Measurements from ENCODE around the gene SNRNP200. TPM values are rescaled to one million over a fixed set of nuclear protein-coding genes. Genes with fewer than 3 reads are reported as not detected.
A peak's percentile ranks its signal among the peaks of the same experiment; 100 is the strongest.

The SNRNP200 gene
- total and polyA plus RNA-seq, 2 experiments from 2014 or later, result 85.3 to 96.4 TPM

DNA sequence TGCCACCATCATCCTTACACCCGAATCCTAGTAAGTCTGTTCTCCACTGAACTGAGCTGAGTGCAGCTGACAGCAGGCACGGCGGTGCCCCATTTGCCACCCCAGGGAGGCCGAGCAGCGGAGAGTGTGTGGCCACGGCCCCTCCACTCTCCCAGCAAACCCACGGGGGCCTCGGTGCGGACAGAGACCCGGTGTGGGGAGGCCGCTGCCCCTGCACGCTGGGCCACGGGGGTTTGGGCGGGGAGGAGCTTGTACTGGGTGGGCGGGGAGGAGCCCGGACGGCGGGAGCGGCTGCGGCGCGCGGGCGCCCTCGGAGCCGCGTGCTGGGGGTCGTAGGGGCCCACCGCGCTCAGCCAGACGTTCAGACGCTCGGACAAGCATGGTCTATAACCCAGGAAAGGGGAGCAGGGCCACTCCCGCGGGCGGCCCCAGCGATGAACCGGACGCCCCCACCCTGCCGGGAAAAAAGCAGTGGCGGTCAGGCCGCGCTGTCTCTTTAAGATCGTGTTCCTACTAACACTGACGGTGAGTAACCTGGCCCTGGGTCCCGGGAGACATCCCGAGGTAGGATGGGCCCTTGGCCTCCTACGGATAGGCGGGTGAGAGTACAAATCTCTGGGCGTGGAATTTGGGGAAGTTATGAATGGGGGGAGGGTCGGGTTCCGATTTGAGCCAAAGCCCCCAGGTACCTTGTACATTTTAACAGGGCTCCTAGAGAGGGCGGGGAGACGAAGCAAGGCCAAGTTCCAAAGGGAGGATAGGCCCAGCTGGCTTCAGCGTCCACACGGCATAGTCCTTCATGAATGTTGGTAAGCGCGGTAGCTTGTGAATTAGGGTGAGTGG, 19.9 kb upstream of the SNRNP200 start, which contains the start of gene ITPRIPL1:
ITPRIPL1 (plus strand) TSS at position 277 of the 843 bp plus-strand sequence; CDS start at position 800, 523 bp downstream.
- Histone ChIP-seq H3K27ac (no peak within 1 kb of the TSS), H3K27me3 (peaks cover 61% of the 10 kb centered on the region), H3K9me3 (ENCODE audit: low read depth) (no peaks in the 10 kb centered on the region), H3K4me3 (peak within 1 kb of the TSS; percentile 36), H3K36me3 (no peaks in the 10 kb centered on the region), H3K4me1 (ENCODE audit: low read depth) (no peaks in the 10 kb centered on the region)
- peak in 1 of 2 donors; percentile 35 for DNase-seq (ENCODE audit: low read depth in 1 of 2, low spot score in 1 of 2)
- TF ChIP-seq, protein P1, sequence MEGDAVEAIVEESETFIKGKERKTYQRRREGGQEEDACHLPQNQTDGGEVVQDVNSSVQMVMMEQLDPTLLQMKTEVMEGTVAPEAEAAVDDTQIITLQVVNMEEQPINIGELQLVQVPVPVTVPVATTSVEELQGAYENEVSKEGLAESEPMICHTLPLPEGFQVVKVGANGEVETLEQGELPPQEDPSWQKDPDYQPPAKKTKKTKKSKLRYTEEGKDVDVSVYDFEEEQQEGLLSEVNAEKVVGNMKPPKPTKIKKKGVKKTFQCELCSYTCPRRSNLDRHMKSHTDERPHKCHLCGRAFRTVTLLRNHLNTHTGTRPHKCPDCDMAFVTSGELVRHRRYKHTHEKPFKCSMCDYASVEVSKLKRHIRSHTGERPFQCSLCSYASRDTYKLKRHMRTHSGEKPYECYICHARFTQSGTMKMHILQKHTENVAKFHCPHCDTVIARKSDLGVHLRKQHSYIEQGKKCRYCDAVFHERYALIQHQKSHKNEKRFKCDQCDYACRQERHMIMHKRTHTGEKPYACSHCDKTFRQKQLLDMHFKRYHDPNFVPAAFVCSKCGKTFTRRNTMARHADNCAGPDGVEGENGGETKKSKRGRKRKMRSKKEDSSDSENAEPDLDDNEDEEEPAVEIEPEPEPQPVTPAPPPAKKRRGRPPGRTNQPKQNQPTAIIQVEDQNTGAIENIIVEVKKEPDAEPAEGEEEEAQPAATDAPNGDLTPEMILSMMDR (IDR thresholded peaks at IDR 0.05; ENCODE audit: low read depth, low read length), result no peak

DNA sequence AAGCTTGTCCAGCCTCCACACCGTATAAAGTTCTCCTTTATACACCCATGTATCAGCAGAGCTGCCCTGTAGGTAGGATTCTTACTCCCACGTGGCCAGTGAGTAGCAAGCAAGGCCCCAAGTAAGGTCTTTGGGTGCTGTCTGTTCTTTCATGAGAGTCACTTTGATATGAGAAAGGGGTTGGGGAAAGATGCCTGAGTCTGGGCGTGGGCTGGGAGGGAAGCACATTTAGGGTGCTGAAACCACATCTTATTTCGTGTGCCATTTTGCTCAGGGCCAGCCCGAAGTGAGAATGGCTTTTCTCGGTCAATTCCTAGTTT, 19.3 kb upstream of the SNRNP200 start:
- H3K4me1 ChIP-seq (ENCODE audit: low read depth), result no peaks in the 10 kb centered on the region
- TF ChIP-seq, protein P1 (IDR thresholded peaks at IDR 0.05; ENCODE audit: low read depth, low read length), result no peak
- H3K9me3 ChIP-seq (ENCODE audit: low read depth), result no peaks in the 10 kb centered on the region
- H3K27me3 ChIP-seq, result peaks cover 67% of the 10 kb centered on the region
- peak overlapping the region; percentile 36 for H3K4me3 ChIP-seq
- DNase-seq (ENCODE audit: low read depth in 1 of 2, low spot score in 1 of 2), result no peak
- H3K27ac ChIP-seq, result no peak overlapping the region
- no peaks in the 10 kb centered on the region for H3K36me3 ChIP-seq

DNA sequence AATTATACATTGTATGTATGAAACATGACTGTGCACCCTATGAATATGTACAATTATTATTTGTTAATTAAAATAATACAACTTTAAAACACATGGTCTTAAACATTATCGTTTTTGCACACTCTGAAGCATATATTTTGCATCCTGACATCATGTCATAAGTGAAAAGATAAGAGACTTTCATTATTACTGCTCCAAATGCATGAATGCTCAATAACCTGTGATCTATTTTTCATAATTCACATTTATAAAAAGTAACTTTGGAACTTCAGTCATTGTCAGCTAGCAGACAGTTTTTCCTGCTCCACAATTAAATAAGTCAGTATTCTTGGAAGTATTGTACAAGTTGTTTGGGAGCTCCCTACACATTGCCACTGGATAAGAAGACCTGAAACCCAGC, 18.5 kb upstream of the SNRNP200 start:
- H3K27me3 ChIP-seq, result peaks cover 75% of the 10 kb centered on the region
- TF ChIP-seq, protein P1 (IDR thresholded peaks at IDR 0.05; ENCODE audit: low read depth, low read length), result no peak
- no peak overlapping the region for H3K27ac ChIP-seq
- no peaks in the 10 kb centered on the region for H3K9me3 ChIP-seq (ENCODE audit: low read depth)
- no peaks in the 10 kb centered on the region for H3K4me1 ChIP-seq (ENCODE audit: low read depth)
- no peaks in the 10 kb centered on the region for H3K36me3 ChIP-seq
- no peak overlapping the region for H3K4me3 ChIP-seq
- no peak for DNase-seq (ENCODE audit: low read depth in 1 of 2, low spot score in 1 of 2)

DNA sequence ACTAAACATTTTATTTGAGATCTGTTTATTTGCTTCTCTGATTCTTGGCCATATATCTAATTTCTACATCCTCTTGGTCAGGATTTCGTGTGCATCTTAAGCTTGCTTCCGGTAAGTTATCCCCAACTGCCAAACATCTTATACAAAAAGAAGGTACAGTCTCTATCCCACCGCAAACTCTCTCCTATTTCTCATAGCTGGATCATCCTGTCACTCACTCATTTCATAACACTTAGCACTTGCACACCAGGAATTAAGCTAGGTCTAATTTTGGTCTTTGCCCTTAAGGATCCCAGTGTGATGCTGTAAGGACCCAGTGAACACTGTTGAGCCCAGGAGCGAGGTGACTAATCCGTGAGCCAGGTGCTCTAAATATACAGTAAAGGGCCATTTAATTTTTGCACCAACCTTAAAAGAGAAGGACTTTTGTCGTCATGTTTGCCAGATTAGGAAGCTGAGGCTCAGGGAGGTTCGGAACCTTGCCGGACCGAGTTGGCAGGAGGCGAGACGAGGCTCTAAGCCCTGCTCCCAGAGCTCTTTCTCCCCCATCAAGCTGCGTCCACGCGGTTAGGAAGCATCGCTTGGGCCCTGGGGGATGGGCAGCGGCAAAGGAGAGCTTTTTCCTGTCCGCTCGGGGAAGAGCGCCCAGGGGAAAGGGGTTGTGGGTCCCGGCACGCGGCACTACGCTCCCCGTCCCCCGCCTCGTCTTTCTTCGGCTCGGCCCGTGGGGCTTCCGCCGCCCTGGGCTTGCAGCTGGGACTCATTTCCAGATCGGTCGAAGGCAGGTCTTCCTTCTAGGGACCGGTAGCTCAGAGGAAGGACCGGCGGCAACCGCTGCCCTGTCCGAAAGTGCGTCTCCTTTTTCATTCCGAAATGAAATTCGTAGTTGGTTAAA, 15.6 kb upstream of the SNRNP200 start:
- Histone ChIP-seq H3K27ac (no peak overlapping the region), H3K4me3 (peak overlapping the region; percentile 40), H3K27me3 (peaks cover 97% of the 10 kb centered on the region), H3K4me1 (ENCODE audit: low read depth) (no peaks in the 10 kb centered on the region), H3K36me3 (no peaks in the 10 kb centered on the region), H3K9me3 (ENCODE audit: low read depth) (no peaks in the 10 kb centered on the region)
- TF ChIP-seq, protein P1 (IDR thresholded peaks at IDR 0.05; ENCODE audit: low read depth, low read length), result no peak
- DNase-seq (ENCODE audit: low read depth in 1 of 2, low spot score in 1 of 2), result peak in 1 of 2 donors; percentile 27

DNA sequence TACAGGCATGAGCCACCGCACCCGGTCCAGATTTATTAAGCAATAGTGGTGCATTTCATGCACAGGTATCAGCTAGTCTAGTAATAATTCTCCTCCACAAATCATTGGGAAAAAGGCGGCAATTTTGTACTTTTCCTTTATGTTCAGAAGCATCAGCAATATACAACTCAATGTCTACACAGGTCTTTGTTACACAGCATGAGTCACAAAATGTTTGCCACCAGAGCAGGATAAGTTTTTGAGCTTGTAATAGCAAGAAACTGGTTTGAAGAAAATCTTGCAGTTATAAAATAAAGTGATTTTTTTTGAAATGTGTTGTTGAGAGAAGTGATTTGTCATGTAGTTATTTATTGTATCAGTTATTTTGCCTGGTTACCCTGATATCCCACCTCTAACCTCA, 15.0 kb upstream of the SNRNP200 start:
- no peak overlapping the region for H3K27ac ChIP-seq
- no peaks in the 10 kb centered on the region for H3K9me3 ChIP-seq (ENCODE audit: low read depth)
- no peak overlapping the region for H3K4me3 ChIP-seq
- TF ChIP-seq, protein P1 (IDR thresholded peaks at IDR 0.05; ENCODE audit: low read depth, low read length), result no peak
- DNase-seq (ENCODE audit: low read depth in 1 of 2, low spot score in 1 of 2), result no peak
- no peaks in the 10 kb centered on the region for H3K36me3 ChIP-seq
- H3K4me1 ChIP-seq (ENCODE audit: low read depth), result no peaks in the 10 kb centered on the region
- H3K27me3 ChIP-seq, result peaks cover 93% of the 10 kb centered on the region

Data from cardiac muscle cell (in vitro differentiated cells and primary cell).